GM19372 (cell line): Measurements from ENCODE around the gene CENPT.

Source experiments
- ATAC-seq: cut with Tn5 transposase; IDR thresholded peaks from one replicate; pipeline ENCODE4 v1.9.1; 2021; ENCODE audit warnings: mild to moderate bottlenecking, low read depth, moderate library complexity; ENCODE audit not compliant: unreplicated experiment

CENPT gene

GRCh38 chr16:67779256-67780014 lies 68.1 kb downstream of the CENPT start:
- ATAC-seq = no peak
